GM18858 (cell line): ENCODE results near the gene CHRNA5.
"Not testable (repeated sequence)": the region's sequence is repeated elsewhere in the genome, so short reads cannot be mapped to it uniquely, and the experiment has no call there.

ENCODE experiments used
- ATAC-seq: cut with Tn5 transposase; IDR thresholded peaks from one replicate; pipeline ENCODE4 v1.9.1; 2021; ENCODE audit not compliant: unreplicated experiment

CHRNA5 gene

DNA sequence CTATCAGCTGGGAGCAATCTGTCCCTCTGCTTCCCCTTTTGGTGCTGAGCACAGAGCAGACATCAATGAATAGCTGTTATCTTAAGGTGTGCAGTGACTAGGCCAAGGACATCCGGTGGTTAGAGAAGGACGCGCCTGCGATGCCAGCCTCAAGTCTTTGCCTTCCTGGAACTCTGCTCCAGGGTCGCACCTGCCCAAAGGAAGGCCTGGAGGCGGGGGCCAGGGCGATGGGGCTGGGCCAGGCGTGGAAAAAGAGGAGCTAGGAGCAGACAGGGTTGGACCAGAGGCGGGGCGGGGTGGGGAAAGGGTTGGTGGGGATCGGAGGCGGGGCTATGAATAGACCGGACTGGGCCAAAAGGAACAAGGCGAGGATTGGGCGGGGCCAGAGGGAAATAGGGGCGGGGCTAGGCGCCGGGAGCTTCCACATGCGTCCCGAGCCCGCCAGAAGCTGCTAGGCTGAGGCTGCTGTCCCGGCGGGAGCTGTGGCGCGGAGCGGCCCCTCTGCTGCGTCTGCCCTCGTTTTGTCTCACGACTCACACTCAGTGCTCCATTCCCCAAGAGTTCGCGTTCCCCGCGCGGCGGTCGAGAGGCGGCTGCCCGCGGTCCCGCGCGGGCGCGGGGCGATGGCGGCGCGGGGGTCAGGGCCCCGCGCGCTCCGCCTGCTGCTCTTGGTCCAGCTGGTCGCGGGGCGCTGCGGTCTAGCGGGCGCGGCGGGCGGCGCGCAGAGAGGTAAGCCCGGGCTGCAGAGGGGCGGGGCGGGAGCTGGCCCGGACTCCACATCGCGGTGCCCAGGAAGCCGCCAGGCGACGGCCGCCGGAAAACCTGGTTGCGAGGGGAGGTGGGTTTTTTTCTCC is at the start of gene CHRNA5:
CHRNA5 (plus strand) TSS at position 424 of the 854 bp plus-strand sequence; CDS start at position 624, 200 bp downstream.
- ATAC-seq, result no peak

DNA sequence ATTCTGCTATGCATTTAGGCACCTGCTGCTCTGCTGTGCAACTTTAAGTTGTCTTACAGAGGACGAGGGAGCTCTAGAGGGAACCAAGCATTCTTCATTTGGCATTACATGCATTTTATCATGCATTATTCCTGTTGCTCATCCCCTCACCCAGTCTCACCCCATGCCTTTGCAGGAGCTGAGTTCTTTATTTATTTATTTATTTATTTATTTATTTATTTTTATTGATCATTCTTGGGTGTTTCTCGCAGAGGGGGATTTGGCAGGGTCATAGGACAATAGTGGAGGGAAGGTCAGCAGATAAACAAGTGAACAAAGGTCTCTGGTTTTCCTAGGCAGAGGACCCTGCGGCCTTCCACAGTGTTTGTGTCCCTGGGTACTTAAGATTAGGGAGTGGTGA is 45.3 kb upstream of the CHRNA5 start:
- not testable (repeated sequence) for ATAC-seq

- no peak for ATAC-seq
Measured at GRCh38 chr15:78524230-78524629, 41.1 kb upstream of the CHRNA5 start.

- ATAC-seq, result no peak
Measured at GRCh38 chr15:78527325-78527724, 38.0 kb upstream of the CHRNA5 start.

GRCh38 chr15:78533331-78533730 is 32.0 kb upstream of the CHRNA5 start:
- no peak for ATAC-seq

DNA sequence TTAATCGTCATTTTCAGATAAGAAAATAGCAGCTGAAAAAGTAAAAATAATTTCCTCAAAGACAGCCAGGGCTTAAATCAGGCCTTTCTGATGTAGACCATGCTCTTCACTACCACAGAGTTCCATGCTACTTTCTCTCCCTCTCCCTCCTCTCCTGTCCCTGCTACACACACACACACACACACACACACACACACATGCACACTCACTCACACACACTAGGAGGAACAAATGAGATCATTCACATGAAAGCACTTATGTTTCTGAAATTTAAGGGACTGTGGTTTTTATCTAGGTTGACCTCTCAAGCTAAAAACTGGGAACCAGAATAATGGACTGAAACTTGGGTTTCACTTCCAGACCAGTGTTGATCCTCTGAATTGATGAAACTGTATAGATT is 29.2 kb upstream of the CHRNA5 start:
- no peak for ATAC-seq

GRCh38 chr15:78537266-78537905 is 27.9 kb upstream of the CHRNA5 start:
- ATAC-seq, result no peak

GRCh38 chr15:78538358-78538757 is 27.0 kb upstream of the CHRNA5 start:
- no peak for ATAC-seq

- ATAC-seq, result not testable (repeated sequence)
Measured at GRCh38 chr15:78539464-78540140, 25.7 kb upstream of the CHRNA5 start.

DNA sequence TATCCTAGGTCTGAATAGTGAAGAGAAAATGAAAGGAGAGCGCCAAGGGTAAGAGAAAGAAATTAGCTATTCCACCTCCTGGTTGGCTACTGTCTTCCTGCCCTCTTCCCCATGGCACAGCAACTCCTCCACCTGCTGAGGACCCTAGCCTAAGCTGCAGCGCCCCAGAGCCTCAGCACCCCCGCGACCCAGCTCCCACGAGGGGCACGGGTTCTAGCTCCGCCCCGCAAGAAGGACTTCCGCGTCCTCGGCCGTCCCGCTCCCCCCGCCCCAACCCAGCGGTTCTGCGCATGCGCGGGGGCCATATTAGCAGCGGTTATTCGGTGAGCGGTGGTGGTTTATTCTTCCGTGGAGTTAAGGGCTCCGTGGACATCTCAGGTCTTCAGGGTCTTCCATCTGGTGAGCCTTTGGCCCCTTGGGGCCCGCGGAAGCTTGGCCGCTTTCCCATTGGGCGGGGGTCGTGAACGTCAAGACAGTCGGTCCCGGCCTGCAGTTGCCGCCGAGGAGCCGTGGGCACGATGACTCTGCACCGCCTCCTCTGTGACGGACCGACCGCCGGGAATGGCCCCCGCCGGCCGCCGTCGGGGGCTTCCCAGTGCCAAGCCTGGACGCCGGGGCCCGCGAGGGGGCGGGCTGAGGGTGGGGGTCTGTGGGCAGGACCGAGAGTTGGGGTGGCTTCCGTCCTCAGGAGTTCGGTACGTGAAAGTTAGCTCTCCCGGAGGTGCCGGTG is 25.0 kb upstream of the CHRNA5 start, which contains the start of gene PSMA4:
PSMA4 (plus strand) TSS at position 304 of the 730 bp plus-strand sequence. CDS start 1,484 bp downstream, outside the sequence.
- no peak for ATAC-seq

GRCh38 chr15:78540871-78541743 is 24.2 kb upstream of the CHRNA5 start:
- ATAC-seq, result no peak

- no peak for ATAC-seq
Measured at GRCh38 chr15:78541744-78542034, 23.6 kb upstream of the CHRNA5 start.

DNA sequence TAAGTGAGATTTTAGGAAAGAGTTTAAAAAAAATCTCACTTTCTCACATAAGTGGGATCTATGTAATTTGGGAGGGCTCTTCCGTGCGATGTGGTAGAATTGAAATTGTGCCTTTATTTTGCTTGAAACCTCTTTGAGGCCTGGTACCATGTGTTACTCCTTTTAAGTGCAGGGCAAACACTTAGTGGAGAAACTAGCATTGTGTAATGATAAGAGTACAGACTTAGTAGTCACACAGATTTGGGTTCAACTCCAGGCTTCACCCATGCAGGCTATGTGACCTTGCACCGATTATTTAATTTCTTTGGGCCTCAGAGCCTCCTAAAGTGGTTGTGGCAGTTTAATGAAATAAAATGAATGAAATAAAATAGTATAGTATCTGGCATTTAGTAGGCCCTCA is 22.7 kb upstream of the CHRNA5 start:
- no peak for ATAC-seq

- no peak for ATAC-seq
Measured at GRCh38 chr15:78550194-78550593, 15.1 kb upstream of the CHRNA5 start.

GRCh38 chr15:78550815-78551214 is 14.5 kb upstream of the CHRNA5 start:
- ATAC-seq, result no peak

GRCh38 chr15:78551902-78552301 is 13.4 kb upstream of the CHRNA5 start:
- ATAC-seq, result no peak

DNA sequence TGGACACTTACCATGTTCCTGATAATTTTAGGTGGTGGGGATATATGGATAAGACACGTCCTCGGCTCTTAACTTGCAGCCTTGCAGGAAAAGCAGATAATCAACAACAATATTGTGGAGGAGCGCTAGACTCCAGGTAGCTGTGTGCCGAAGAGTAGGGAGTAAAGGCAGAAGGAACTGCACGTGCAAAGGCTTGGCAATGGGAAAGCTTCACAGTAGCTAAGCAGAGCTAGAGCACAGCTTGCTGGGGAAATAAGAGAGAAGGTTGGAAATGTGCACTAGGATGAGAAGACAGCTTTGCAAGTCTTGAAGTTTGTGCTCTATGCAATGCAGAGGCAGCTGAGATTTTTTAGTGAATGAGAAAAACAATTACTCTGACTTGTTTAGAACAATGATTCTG is 12.7 kb upstream of the CHRNA5 start:
- ATAC-seq, result no peak

GRCh38 chr15:78560201-78560600 is 5.1 kb upstream of the CHRNA5 start:
- ATAC-seq, result not testable (repeated sequence)

DNA sequence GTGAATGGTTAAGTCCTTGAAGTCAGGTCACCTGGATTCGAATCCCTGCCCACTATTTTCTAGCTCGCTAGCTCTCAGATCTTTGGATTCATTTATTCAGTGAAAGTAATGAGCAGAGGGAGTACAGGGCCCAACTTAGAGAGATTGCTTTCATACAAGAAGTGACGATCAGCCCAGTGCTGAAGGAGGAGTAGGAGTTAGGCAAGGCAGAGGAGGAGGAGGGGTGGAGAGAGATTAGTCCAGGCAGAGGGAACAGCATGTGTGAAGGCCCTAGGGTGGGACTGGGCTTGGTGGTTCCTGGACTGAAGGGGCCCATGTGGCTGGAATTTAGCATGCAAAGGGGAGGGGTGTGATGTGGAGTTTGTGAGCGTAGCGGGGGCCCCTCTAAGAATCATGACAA is 3.8 kb upstream of the CHRNA5 start:
- no peak for ATAC-seq

DNA sequence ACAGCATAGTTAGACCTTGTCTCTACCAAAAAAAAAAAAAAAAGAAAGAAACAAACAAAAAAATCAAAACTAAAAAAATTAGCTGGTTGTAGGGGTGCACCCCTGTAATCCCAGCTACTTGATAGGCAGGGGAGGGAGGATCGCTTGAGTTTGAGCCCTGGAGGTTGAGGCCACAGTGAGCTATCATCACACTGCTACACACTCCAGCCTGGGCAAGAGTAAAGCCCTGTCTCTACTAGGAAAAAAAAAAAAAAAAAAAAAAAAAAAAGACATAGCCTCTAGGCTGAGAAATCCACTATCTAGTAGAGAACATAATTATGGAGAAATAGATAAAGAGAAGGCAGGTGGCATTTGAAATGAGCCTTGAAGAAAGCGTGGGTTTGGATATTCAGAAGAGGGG is 2.2 kb upstream of the CHRNA5 start:
- ATAC-seq, result no peak
